GM21825 (cell line): ENCODE data around the gene RPS6KA5.
A peak's percentile ranks its signal among the peaks of the same experiment; 100 is the strongest.
"Not testable (repeated sequence)": the region's sequence is repeated elsewhere in the genome, so short reads cannot be mapped to it uniquely, and the experiment has no call there.

Source experiments
- ATAC-seq: cut with Tn5 transposase; IDR thresholded peaks from one replicate; pipeline ENCODE4 v1.9.1; 2021; ENCODE audit warnings: mild to moderate bottlenecking, moderate library complexity; ENCODE audit not compliant: unreplicated experiment

Gene RPS6KA5

GRCh38 chr14:90840667-90841066 lies 219.8 kb downstream of the RPS6KA5 start:
- ATAC-seq: not testable (repeated sequence)

- no peak for ATAC-seq
Observed at GRCh38 chr14:90839889-90840266, 220.6 kb downstream of the RPS6KA5 start.

- ATAC-seq: no peak
Observed at GRCh38 chr14:90839024-90839888, 221.2 kb downstream of the RPS6KA5 start.

- ATAC-seq: not testable (repeated sequence)
Observed at GRCh38 chr14:90838531-90838930, 221.9 kb downstream of the RPS6KA5 start.

GRCh38 chr14:90837355-90837754 lies 223.1 kb downstream of the RPS6KA5 start:
- no peak for ATAC-seq

GRCh38 chr14:90836692-90837063 lies 223.8 kb downstream of the RPS6KA5 start:
- no peak for ATAC-seq

- ATAC-seq: no peak
Observed at GRCh38 chr14:90831821-90832220, 228.6 kb downstream of the RPS6KA5 start.

GRCh38 chr14:90830931-90831701 lies 229.3 kb downstream of the RPS6KA5 start:
- no peak for ATAC-seq

GRCh38 chr14:90829677-90830076 lies 230.8 kb downstream of the RPS6KA5 start:
- ATAC-seq: no peak

GRCh38 chr14:90828642-90829487 lies 231.6 kb downstream of the RPS6KA5 start:
- ATAC-seq: peak; percentile 47

- ATAC-seq: peak; percentile 99
Observed at GRCh38 chr14:90827919-90828610, 232.4 kb downstream of the RPS6KA5 start.

- ATAC-seq: not testable (repeated sequence)
Observed at GRCh38 chr14:90823542-90823941, 236.9 kb downstream of the RPS6KA5 start.

GRCh38 chr14:90820958-90821357 lies 239.5 kb downstream of the RPS6KA5 start:
- peak; percentile 64 for ATAC-seq

- no peak for ATAC-seq
Observed at GRCh38 chr14:90819734-90820393, 240.6 kb downstream of the RPS6KA5 start.

- no peak for ATAC-seq
Observed at GRCh38 chr14:90818715-90819114, 241.7 kb downstream of the RPS6KA5 start.

GRCh38 chr14:90816681-90817436 lies 243.6 kb downstream of the RPS6KA5 start:
- no peak for ATAC-seq

GRCh38 chr14:90815822-90816662 lies 244.4 kb downstream of the RPS6KA5 start, which contains the start of gene TTC7B:
Gene TTC7B (minus strand): TSS chr14:90816430. CDS start chr14:90816295, 135 bp downstream.
- peak; percentile 79 for ATAC-seq

GRCh38 chr14:90815572-90815821 lies 244.9 kb downstream of the RPS6KA5 start:
- ATAC-seq: no peak
